Measurements from ENCODE around the gene BMPER.
A peak's percentile ranks its signal among the peaks of the same experiment; 100 is the strongest.

Gene BMPER

DNA sequence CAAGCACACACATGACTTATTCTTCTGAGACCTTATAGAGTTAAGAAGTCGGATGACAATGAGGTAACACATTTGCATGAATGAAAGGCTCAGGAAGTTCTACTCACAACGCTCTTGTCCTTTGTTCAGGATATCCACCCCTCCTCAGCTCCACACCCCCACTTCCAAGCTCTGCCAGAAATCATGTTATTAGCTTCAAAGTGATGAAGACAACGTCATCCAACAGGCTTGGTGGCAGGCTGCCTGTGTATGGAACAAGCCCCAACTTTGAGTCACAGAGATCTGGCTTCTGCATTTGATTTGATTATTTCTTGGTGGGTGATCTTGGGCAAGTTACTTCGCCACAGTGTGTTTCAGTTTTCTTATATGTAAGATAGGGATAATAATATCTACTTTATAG is 12.4 kb upstream of the BMPER start:
- DNase-seq, result no peak

DNA sequence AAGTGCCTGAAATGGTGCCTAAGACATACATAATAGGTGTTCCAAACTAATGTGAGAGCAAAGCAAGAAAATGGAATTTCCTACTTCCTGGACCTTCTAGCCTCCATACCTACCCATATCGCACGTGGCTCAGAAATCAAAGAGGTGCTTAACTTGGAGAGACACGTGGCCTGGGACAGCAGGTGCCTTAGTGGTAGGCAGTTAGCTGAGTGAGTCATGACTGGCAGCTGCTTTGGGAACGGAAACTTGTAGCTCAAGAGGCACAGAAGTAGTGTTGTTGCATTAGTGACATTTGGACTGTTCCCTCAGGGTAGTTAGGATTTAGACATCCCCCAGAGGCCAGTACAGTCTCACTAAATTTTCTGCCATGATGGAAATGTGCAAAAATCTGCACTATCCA is 12.0 kb upstream of the BMPER start:
- DNase-seq, result no peak

- DNase-seq, result peak; percentile 63 to 81 (median 75)
These were observed 10.1 kb upstream of the BMPER start for GRCh38 chr7:33895025-33895804.

- DNase-seq, result no peak
These were observed 4.8 kb upstream of the BMPER start for GRCh38 chr7:33900501-33900900.

DNA sequence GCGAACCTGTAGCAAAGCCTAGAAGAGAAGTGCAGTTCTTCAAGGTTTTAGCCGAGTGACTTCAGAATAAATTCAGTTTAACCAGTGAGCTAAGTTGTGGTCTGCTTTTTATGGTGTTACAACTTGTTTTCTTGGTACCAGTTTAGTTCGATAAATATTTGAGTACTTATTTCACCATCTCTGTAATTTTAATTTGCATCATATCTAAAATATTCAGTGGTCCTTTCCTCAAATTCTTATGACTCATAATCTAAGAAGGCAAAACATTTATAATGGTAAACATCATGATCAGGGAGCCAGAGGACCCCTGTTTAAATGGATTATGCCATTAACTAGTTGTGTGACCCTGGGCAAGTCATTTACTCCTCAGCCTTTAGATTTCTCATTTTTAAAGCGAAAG is 4.1 kb upstream of the BMPER start:
- no peak for DNase-seq

- DNase-seq, result no peak
These were observed 3.5 kb upstream of the BMPER start for GRCh38 chr7:33901847-33902246.

GRCh38 chr7:33902746-33903145 is 2.6 kb upstream of the BMPER start:
- DNase-seq, result no peak

- peak in 1 of 3 donors; percentile 10 for DNase-seq
These were observed 1.3 kb upstream of the BMPER start for GRCh38 chr7:33903791-33904680.

GRCh38 chr7:33904681-33905388 is 504 bp upstream of the BMPER start:
- peak in 1 of 3 donors; percentile 17 for DNase-seq

- DNase-seq, result no peak
These were observed 1.4 kb downstream of the BMPER start for GRCh38 chr7:33906697-33907096.

DNA sequence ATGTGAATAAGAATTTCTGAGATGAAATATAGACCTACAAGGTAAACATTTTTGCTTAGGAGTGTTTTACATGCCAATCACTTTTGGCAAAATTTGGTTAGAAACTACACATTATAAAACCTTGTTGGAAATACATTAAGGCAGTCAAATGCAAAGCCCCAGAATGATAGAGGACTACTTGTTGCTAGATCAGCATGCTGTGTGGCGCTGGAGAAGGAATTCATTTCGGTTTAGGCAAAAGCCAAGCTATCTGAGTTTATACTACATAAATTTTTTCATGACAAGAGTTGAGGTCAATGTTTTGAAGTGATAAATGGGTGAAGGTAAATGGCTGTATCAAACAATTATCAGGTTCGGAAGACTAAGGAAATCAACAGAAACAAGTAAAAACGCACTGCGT is 2.3 kb downstream of the BMPER start:
- no peak for DNase-seq

DNA sequence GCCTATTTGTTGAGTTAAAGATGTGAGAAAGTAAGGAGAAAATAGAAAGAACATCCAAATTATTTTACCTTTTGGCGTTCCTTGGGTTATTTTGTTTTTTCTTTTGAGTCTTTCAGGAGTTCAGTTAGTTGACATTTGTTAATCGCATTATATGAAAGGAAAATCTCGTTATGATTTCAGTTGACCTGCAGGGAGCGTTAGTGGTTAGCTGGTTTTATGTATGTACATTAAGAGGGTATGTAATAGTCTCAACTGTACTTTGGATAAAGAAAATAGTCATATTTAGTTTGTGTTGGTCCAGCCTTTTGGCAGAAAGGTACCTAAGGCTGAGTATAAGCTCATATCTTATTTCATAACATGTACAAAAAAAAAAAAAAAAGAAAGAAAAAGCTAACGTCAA is 4.0 kb downstream of the BMPER start:
- DNase-seq, result no peak

DNA sequence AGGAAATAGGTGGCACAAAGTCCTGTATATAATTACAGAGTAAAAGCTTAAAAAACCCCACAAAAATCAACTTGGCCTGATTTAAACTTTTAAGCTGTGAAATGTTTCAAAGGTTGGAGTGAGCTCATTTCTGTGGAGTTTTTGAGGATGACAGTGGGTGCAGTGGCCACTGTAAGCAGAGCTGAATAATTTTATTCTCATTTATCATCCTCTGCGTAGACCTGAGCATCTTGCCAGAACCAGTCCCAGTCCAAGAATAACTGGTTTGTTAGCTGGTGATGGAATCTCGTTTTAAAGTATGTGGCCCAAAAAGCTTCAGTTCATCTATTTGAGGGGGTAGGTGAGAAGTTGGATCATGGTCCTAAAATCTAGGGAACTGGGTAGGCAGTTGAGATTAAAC is 4.4 kb downstream of the BMPER start:
- no peak for DNase-seq

DNA sequence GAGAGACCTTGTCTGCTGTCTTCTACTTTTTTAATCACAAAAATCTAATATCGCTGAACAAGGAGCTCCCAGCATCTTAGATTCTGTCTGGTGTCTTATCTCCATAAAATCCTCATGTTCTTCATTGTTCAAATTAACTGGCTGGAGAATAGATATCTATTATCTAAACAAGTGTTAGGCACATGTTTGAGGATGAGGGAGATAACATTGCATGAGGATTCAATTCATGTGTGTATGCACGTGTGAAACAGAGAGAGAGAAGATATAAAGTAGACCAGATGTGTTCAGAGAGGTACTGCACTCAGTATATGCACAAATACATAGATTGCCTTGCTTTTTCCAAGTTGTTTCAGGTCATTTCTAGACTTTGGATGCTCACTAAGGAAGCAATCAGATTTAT is 5.4 kb downstream of the BMPER start:
- DNase-seq, result no peak

DNA sequence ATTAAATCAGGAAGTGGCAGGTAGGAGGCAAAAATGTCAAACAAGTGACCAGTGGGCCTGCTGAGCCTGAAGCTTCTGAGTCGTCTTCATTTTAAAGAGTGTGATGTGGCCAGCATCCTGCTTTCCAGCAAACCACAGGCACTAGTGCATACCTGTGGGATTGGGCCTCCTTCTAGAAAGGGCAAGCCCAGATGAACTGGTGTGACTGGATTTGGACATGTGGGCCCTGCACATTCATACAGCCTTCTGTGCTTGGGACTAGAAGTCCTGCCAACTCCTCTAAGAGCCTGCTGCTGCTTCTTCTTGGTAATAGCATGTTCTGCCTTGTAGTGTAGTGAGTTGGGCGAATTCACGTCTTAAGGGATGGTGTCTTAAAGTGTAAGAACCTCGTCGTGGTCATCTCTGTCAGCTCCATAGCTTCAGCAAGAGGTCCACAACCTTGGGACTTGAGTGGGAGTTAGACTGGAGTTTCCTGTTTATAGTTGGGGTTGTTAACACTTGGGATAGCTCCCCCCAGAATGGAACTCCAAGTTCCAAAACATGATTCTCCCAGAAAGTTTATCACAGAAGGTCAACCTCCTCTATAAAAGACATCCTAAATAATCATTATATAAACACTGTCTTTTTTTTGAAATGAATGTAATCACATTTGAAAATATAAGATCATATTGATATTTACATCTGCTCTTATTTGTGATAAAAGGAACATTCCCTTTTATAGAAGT is 11.2 kb downstream of the BMPER start:
- DNase-seq, result no peak

DNA sequence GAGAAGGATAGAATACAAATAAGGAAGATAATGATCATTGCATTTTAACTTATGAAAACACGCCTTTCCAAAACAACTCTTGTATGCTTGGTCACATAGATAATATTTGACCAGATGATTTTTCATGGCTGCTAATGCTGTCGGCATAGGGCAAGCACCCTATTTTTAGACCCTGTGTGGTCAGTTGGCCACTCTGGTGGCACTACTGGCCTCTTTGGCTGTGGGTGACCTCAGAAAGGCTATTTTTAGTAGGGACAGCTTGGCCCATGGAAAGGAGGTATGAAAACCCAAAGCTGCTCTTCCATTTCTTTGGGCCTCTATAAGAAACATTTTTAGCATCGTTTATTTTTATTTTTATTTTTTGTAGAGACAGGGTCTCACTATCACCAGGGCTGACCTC is 12.3 kb downstream of the BMPER start:
- DNase-seq, result no peak

GRCh38 chr7:33918438-33919143 is 13.3 kb downstream of the BMPER start:
- no peak for DNase-seq

GRCh38 chr7:33919449-33919848 is 14.1 kb downstream of the BMPER start:
- DNase-seq, result no peak

DNA sequence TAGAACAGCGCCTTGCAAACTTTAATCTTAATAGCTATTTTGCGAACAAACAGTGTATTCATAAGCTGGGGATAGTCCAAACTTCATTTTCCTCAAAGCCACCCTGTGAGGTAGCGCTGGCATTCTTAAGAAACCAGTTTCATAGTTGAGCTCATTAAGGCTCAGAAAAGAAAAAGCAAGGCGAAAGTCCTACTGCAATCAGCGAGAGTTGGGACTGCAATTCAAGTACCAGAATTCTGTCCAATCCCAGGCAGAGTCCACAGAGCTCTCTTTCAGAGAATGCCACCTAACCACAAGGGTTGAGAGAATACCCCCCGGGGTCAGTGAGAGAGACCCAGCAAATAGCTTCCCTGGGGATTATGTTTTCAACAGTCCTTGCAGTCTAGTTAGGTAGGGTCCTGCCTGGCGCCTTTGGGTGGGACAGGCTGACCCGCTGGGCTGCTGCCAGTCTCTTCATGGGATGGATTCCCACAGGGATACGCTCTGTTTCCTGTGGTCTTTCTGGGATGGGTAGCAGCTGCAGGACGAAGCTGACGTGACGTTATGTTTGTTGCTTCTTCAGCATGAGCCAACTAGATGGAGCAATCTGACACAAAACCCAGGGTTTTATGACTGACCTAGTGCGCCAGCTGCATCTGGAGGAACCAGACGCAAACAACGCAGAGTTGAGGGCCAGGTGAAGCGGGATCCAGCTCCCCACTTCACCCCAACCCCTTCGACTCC is 16.0 kb downstream of the BMPER start:
- no peak for DNase-seq

DNA sequence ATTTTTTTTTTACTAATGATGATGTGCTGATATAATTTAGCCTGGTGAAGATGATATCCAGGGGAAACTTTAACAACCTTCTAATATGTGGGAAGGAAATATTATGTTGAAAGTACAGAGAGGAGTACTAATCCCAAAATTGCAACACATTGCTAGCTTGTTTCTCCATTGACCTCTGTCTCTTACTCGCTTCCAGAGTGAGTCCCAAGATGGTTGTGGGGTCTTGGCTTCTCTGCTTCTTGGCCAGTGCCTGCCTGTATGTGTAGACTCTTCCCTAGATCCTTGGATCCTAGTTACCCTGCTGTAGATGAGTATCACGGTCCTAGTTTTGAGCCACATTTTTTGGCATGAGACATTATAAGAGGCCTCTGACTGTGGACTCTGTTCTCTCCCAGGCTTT is 17.5 kb downstream of the BMPER start:
- no peak for DNase-seq

- no peak for DNase-seq
These were observed 18.3 kb downstream of the BMPER start for GRCh38 chr7:33923440-33924229.
